H1 (cell line): Measurements from ENCODE around the gene EPB41L5. TPM values are rescaled to one million over a fixed set of nuclear protein-coding genes. Genes with fewer than 3 reads are reported as not detected.

Source experiments
- CTCF ChIA-PET: fragments of 300-600 bp; sonication (Branson Sonifier 250); formaldehyde crosslinking; loops from one replicate; lab custom pipeline; 2021; ENCODE audit not compliant: partially characterized antibody; lab: Charles Lee
- POLR2A ChIA-PET: fragments of 300-600 bp; sonication (Branson Sonifier 250); formaldehyde crosslinking; loops from one replicate; lab custom pipeline; 2021; ENCODE audit warnings: inconsistent platforms; ENCODE audit not compliant: partially characterized antibody; lab: Charles Lee
- DNase-seq, 2 experiments: peaks; one replicate each; pipeline versions ENCODE4 v3.0.0 to v3.0.0-alpha.2; 2010 to 2022; ENCODE audit warnings: low spot score in 2 of 2, low read depth in 1 of 2, mixed read lengths in 1 of 2
- FAIRE-seq: peaks from 2 replicates; lab custom pipeline; 2011; peaks lifted over from hg19 to GRCh38; lab: Jason Lieb, UNC
- H2AFZ ChIP-seq: 2 replicates; pipeline ENCODE4 v1.8.1; 2012; ENCODE audit warnings: low read length, inconsistent platforms
- H2AK5ac ChIP-seq: 2 replicates; pipeline ENCODE4 v1.6.1; 2013; ENCODE audit warnings: low read depth, low read length
- H2BK120ac ChIP-seq: replicated peaks from 2 replicates; pipeline ENCODE3; 2013; ENCODE audit warnings: low read depth, low read length, inconsistent platforms
- H2BK12ac ChIP-seq: 2 replicates; pipeline ENCODE4 v1.6.1; 2013; ENCODE audit warnings: low read depth, low read length
- H2BK15ac ChIP-seq: 2 replicates; pipeline ENCODE4 v1.6.1; 2013; ENCODE audit warnings: low read length
- H2BK20ac ChIP-seq: 2 replicates; pipeline ENCODE4 v1.6.1; 2013; ENCODE audit warnings: low read length
- H2BK5ac ChIP-seq: 2 replicates; pipeline ENCODE4 v1.6.1; 2013; ENCODE audit warnings: low read depth, low read length
- H3K14ac ChIP-seq: 2 replicates; pipeline ENCODE4 v1.6.1; 2013; ENCODE audit warnings: inconsistent platforms; ENCODE audit not compliant: insufficient read length
- H3K18ac ChIP-seq: 2 replicates; pipeline ENCODE4 v1.6.1; 2013; ENCODE audit warnings: low read length; ENCODE audit errors: extremely low read depth
- H3K23ac ChIP-seq: 2 replicates; pipeline ENCODE4 v1.6.1; 2013; ENCODE audit warnings: inconsistent platforms; ENCODE audit not compliant: insufficient read length
- H3K23me2 ChIP-seq: 2 replicates; pipeline ENCODE4 v1.6.1; 2013; ENCODE audit warnings: low read depth, low read length
- H3K27ac ChIP-seq: 2 replicates; pipeline ENCODE4 v1.6.1; 2011; ENCODE audit warnings: low read depth, low read length, inconsistent platforms
- H3K27me3 ChIP-seq, 4 experiments: replicated peaks in 1 of 4; 1 replicate in 1 of 4; 2 replicates in 3 of 4; pipeline versions ENCODE4 v1.6.1 to v1.8.1; 2011 to 2013; ENCODE audit warnings: low read length in 3 of 4, mild to moderate bottlenecking in 3 of 4, inconsistent platforms in 2 of 4, mixed read lengths in 2 of 4, moderate library complexity in 1 of 4; ENCODE audit not compliant: control insufficient read depth in 3 of 4, insufficient read depth in 3 of 4; ENCODE audit errors: extremely low read depth in 1 of 4
- H3K36me3 ChIP-seq, 4 experiments: 2 replicates each; pipeline versions ENCODE4 v1.6.1 to v1.8.1; 2011 to 2013; ENCODE audit warnings: mild to moderate bottlenecking in 4 of 4, low read length in 3 of 4, moderate library complexity in 2 of 4, control low read depth in 1 of 4, inconsistent platforms in 1 of 4; ENCODE audit not compliant: insufficient read depth in 4 of 4, control insufficient read depth in 2 of 4
- H3K4ac ChIP-seq: replicated peaks from 2 replicates; pipeline ENCODE3; 2013; ENCODE audit warnings: low read length, low read depth, mixed read lengths, inconsistent platforms; ENCODE audit not compliant: insufficient read length
- H3K4me1 ChIP-seq, 4 experiments: replicated peaks in 1 of 4; 1 replicate in 1 of 4; 2 replicates in 3 of 4; pipeline versions ENCODE4 v1.6.1 to v1.8.1; 2011 to 2013; ENCODE audit warnings: low read length in 3 of 4, inconsistent platforms in 2 of 4, mixed read lengths in 1 of 4; ENCODE audit not compliant: insufficient read depth in 4 of 4, control insufficient read depth in 3 of 4
- H3K4me2 ChIP-seq, 2 experiments: 2 replicates each; pipeline versions ENCODE4 v1.6.1 to v1.8.1; 2011 to 2013; ENCODE audit warnings: low read depth in 2 of 2, low read length in 2 of 2, control low read depth in 1 of 2, inconsistent platforms in 1 of 2, mild to moderate bottlenecking in 1 of 2; ENCODE audit not compliant: insufficient read depth in 1 of 2
- H3K4me3 ChIP-seq, 4 experiments: fragments of 200-600, 300-600 bp in 1 of 4; sonication (generic), shearing (Covaris generic), sonication (Bioruptor Twin) in 1 of 4; 2 replicates each; pipeline versions ENCODE4 v1.5.1 to v1.8.1; 2011 to 2016; ENCODE audit warnings: low read length in 4 of 4, low read depth in 3 of 4, control low read depth in 2 of 4, inconsistent platforms in 2 of 4, mild to moderate bottlenecking in 2 of 4, mixed read lengths in 1 of 4, moderate library complexity in 1 of 4; ENCODE audit not compliant: insufficient read depth in 2 of 4; ENCODE audit errors: extremely low read depth in 1 of 4
- H3K56ac ChIP-seq: replicated peaks from 2 replicates; pipeline ENCODE3; 2013; ENCODE audit warnings: low read depth, mild to moderate bottlenecking, mixed read lengths, low read length, inconsistent platforms; ENCODE audit not compliant: insufficient read length
- H3K79me1 ChIP-seq: 2 replicates; pipeline ENCODE4 v1.6.1; 2013; ENCODE audit warnings: low read depth, low read length, control low read depth
- H3K79me2 ChIP-seq, 2 experiments: 2 replicates each; pipeline versions ENCODE4 v1.6.1 to v1.8.1; 2012 to 2013; ENCODE audit warnings: low read length in 2 of 2, mild to moderate bottlenecking in 2 of 2, inconsistent platforms in 1 of 2; ENCODE audit not compliant: insufficient read depth in 2 of 2, control insufficient read depth in 1 of 2
- H3K9ac ChIP-seq, 4 experiments: replicated peaks in 1 of 4; 1 replicate in 1 of 4; 2 replicates in 3 of 4; pipeline versions ENCODE4 v1.6.1 to v1.8.1; 2011 to 2013; ENCODE audit warnings: low read depth in 3 of 4, low read length in 3 of 4, control low read depth in 2 of 4, mild to moderate bottlenecking in 2 of 4, moderate library complexity in 2 of 4, inconsistent platforms in 1 of 4; ENCODE audit errors: extremely low read depth in 1 of 4
- H3K9me3 ChIP-seq, 2 experiments: 2 replicates each; pipeline versions ENCODE4 v1.6.1 to v1.8.1; 2012 to 2013; ENCODE audit warnings: mild to moderate bottlenecking in 2 of 2, moderate library complexity in 2 of 2, control low read depth in 1 of 2, inconsistent platforms in 1 of 2, low read depth in 1 of 2, low read length in 1 of 2, mixed read lengths in 1 of 2; ENCODE audit not compliant: insufficient read depth in 2 of 2
- H4K20me1 ChIP-seq, 2 experiments: replicated peaks in 1 of 2; 2 replicates each; pipeline versions ENCODE3 to v1.8.1; 2011 to 2013; ENCODE audit warnings: inconsistent platforms in 2 of 2, low read length in 2 of 2, mild to moderate bottlenecking in 1 of 2; ENCODE audit not compliant: insufficient read depth in 2 of 2, control insufficient read depth in 1 of 2
- H4K5ac ChIP-seq: 2 replicates; pipeline ENCODE4 v1.6.1; 2013; ENCODE audit warnings: low read length, low read depth, mixed read lengths, inconsistent platforms; ENCODE audit not compliant: insufficient read length
- H4K8ac ChIP-seq: 2 replicates; pipeline ENCODE4 v1.8.0; 2013; ENCODE audit warnings: mild to moderate bottlenecking, moderate library complexity, low read length, inconsistent platforms; ENCODE audit not compliant: insufficient read depth; ENCODE audit errors: extremely low read depth
- H4K91ac ChIP-seq: replicated peaks from 2 replicates; pipeline ENCODE3; 2013; ENCODE audit warnings: low read length, mixed read lengths, inconsistent platforms; ENCODE audit not compliant: insufficient read length
- HDAC6 ChIP-seq: IDR thresholded peaks from one replicate; pipeline ENCODE4 v1.7.1; 2012; ENCODE audit warnings: low read depth, mild to moderate bottlenecking, inconsistent platforms, low read length, moderate library complexity
- JUND ChIP-seq: IDR thresholded peaks from 2 replicates; pipeline ENCODE4 v1.6.1; 2011; ENCODE audit warnings: mild to moderate bottlenecking, improper control_type of control experiment, low read length
- WGBS, 2 experiments: shearing (Covaris generic) in 1 of 2; methylation state at CpG; one replicate each; pipeline versions ENCODE4 v1.1.6 to v1.1.7; 2013 to 2015; ENCODE audit warnings: low lambda C conversion rate in 2 of 2, mixed read lengths in 2 of 2, inconsistent platforms in 1 of 2, low coverage in 1 of 2, missing lambda C conversion rate in 1 of 2; ENCODE audit not compliant: insufficient replicate concordance in 2 of 2, insufficient coverage in 1 of 2, insufficient read length in 1 of 2; ENCODE audit errors: extremely low coverage in 1 of 2, missing lambda C conversion rate in 1 of 2; 5-methylcytosine and 5-hydroxymethylcytosine counted together
- polyA plus RNA-seq, 7 experiments: library from polyadenylated mRNA; depleted of rRNA in 3 of 7; stranded (reverse) in 5 of 7; unstranded in 2 of 7; fragments of >200 nt in 5 of 7; fragments of 200-250 nt in 2 of 7; gene quantifications; 1 replicate in 5 of 7; 2 replicates in 1 of 7; 4 replicates in 1 of 7; pipeline versions ENCODE4 v1.2.1 to v1.2.3, GENCODE V29; 2011 to 2013; ENCODE audit warnings: missing spikeins in 2 of 7, mixed read lengths in 2 of 7
- total RNA-seq: library from RNA; stranded (reverse); fragmentation: NEBNext Ultra II Directional; extraction: Animal tissue kit (Norgen Biotek cat#: 25700); gene quantifications from 2 replicates; pipeline ENCODE4 v1.2.1, GENCODE V29; 2021
- TF ChIP-seq, protein P1 (sequence below): IDR thresholded peaks from 2 replicates; pipeline ENCODE4 v1.6.1; 2012; ENCODE audit warnings: inconsistent platforms

EPB41L5 gene
- total and polyA plus RNA-seq, 2 of the 8 experiments (the other 6 are each of a cell fraction or from before 2014, with no cell fraction given), result 13.5 to 32.3 TPM

DNA sequence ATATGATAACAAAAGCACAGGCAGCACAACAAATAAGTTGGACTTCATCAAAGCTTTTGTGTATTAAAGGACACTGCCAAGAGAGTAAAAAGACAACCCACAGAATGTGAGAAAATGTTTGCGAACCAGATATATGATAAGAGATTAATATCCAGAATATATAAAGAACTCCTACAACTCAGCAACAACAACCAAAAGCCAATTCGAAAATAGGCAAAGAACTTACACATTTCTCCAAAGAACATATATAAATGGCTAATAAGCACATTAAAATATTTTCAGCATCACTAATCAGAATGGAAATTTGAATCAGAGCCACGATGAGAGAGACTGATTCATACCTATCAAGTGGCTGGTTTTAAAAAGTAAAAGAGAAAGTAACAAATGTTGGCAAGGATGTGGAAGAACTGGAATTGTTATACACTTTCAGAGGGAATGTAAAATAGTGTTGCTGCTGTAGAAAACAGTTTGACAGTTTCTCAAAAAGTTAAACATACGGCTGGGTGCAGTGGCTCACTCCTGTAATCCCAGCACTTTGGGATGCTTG, 25.2 kb downstream of the EPB41L5 start:
- Histone ChIP-seq H2AFZ (no peak overlapping the region), H3K36me3 (peaks cover 0 to 6% (median 0%) of the 10 kb centered on the region in 4 experiments; a peak in 1 of 8 replicates), H3K4me3 (no peak overlapping the region), H3K79me1 (no peaks in the 10 kb centered on the region; the same call in 1 of the 2 replicates), H3K4me2 (no peak overlapping the region), H3K14ac (no peak overlapping the region), H2BK120ac (no peak overlapping the region), H3K56ac (no peak overlapping the region), H2AK5ac (no peak overlapping the region), H3K27me3 (no peaks in the 10 kb centered on the region), H4K8ac (no peak overlapping the region), H4K5ac (no peak overlapping the region), H3K9me3 (no peaks in the 10 kb centered on the region), H3K27ac (no peak overlapping the region), H3K4me1 (no peaks in the 10 kb centered on the region; a peak in 2 of 7 replicates), H4K20me1 (peaks cover 0 to 4% of the 10 kb centered on the region in 2 experiments), H3K23ac (no peak overlapping the region), H3K79me2 (peaks cover 0 to 18% of the 10 kb centered on the region in 2 experiments; a peak in 2 of 4 replicates), H2BK15ac (no peak overlapping the region), H2BK12ac (no peak overlapping the region), H3K9ac (no peak overlapping the region), H2BK20ac (no peak overlapping the region), H2BK5ac (no peak overlapping the region), H4K91ac (no peak overlapping the region), H3K4ac (no peak overlapping the region), H3K18ac (no peak overlapping the region), H3K23me2 (no peaks in the 10 kb centered on the region; the same call in 1 of the 2 replicates)
- CTCF ChIA-PET, result no interaction called here
- POLR2A ChIA-PET, result no interaction called here
- 90% methylated on average over 4 of the region's 4 CpGs; no CpG with 5 or more reads in 1 of the 2 experiments for WGBS, 2 experiments
- FAIRE-seq, result no peak
- TF ChIP-seq, protein P1, sequence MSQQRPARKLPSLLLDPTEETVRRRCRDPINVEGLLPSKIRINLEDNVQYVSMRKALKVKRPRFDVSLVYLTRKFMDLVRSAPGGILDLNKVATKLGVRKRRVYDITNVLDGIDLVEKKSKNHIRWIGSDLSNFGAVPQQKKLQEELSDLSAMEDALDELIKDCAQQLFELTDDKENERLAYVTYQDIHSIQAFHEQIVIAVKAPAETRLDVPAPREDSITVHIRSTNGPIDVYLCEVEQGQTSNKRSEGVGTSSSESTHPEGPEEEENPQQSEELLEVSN, result no peak
- no peak for TF ChIP-seq JUND
- no peak for TF ChIP-seq HDAC6
- DNase-seq, result no peak
